Panc1 (cell line): ENCODE data around the gene PCDHGA1. TPM values are rescaled to one million over a fixed set of nuclear protein-coding genes. Genes with fewer than 3 reads are reported as not detected.
A peak's percentile ranks its signal among the peaks of the same experiment; 100 is the strongest.

ENCODE experiments used
- ATAC-seq: fragments of 200-7000 bp; cut with Tn5 transposase; 2 replicates; pipeline ENCODE4 v1.9.1; 2020; ENCODE audit warnings: mild to moderate bottlenecking, moderate library complexity
- BruUV-seq: library from RNA; stranded (reverse); fragments of 400-500 nt; replicated peaks from 2 replicates; lab custom pipeline; 2021; lab: Mats Ljungman, UMichigan
- CTCF ChIA-PET: fragments of 300-600 bp; sonication (Branson Sonifier 250); formaldehyde crosslinking; loops from one replicate; lab custom pipeline; 2022; ENCODE audit warnings: antibody characterized with exemption; lab: Charles Lee
- POLR2A ChIA-PET: fragments of 300-600 bp; sonication (Branson Sonifier 250); formaldehyde crosslinking; loops from one replicate; lab custom pipeline; 2022; ENCODE audit warnings: antibody characterized with exemption; lab: Charles Lee
- DNase-seq: peaks from one replicate; pipeline ENCODE4 v3.0.0-alpha.2; 2010; ENCODE audit warnings: low read depth, low spot score
- H3K27ac ChIP-seq: 2 replicates; pipeline ENCODE4 v1.5.1; 2011; ENCODE audit warnings: mild to moderate bottlenecking, low read length, inconsistent platforms
- H3K27me3 ChIP-seq: fragments of 200-500 bp; sonication (Bioruptor generic); 2 replicates; pipeline ENCODE4 v1.6.0; 2014; ENCODE audit warnings: low read length, inconsistent platforms; ENCODE audit not compliant: control insufficient read depth, insufficient read depth
- H3K36me3 ChIP-seq: fragments of 200-500 bp; sonication (Bioruptor generic); 2 replicates; pipeline ENCODE4 v1.5.1; 2014; ENCODE audit warnings: inconsistent platforms, mild to moderate bottlenecking, low read length, moderate library complexity; ENCODE audit not compliant: control insufficient read depth, insufficient read depth
- H3K4me1 ChIP-seq: 2 replicates; pipeline ENCODE4 v1.5.1; 2011; ENCODE audit warnings: inconsistent platforms, mild to moderate bottlenecking, low read length, moderate library complexity; ENCODE audit not compliant: control insufficient read depth, insufficient read depth
- H3K4me3 ChIP-seq, 2 experiments: 2 replicates each; pipeline ENCODE4 v1.5.1; 2011 to 2012; ENCODE audit warnings: low read depth in 2 of 2, low read length in 2 of 2, mild to moderate bottlenecking in 2 of 2, inconsistent platforms in 1 of 2, moderate library complexity in 1 of 2
- H3K9me3 ChIP-seq: fragments of 200-500 bp; sonication (Bioruptor generic); 2 replicates; pipeline ENCODE4 v1.5.1; 2014; ENCODE audit warnings: low read depth, mild to moderate bottlenecking, inconsistent platforms, low read length, moderate library complexity; ENCODE audit not compliant: control insufficient read depth, insufficient read depth
- CTCF ChIP-seq: fragments of 450-650 bp; IDR thresholded peaks from 2 replicates; pipeline ENCODE4 v1.5.1; 2017; ENCODE audit warnings: mild to moderate bottlenecking
- POLR2AphosphoS5 ChIP-seq: IDR thresholded peaks from 2 replicates; pipeline ENCODE4 v1.6.1; 2012; ENCODE audit warnings: mild to moderate bottlenecking, low read depth, low read length, moderate library complexity
- REST ChIP-seq, 2 experiments: IDR thresholded peaks; 2 replicates each; pipeline ENCODE4 v1.6.1; 2011 to 2012; ENCODE audit warnings: low read depth in 2 of 2, control low read depth in 1 of 2, low read length in 1 of 2, mild to moderate bottlenecking in 1 of 2, moderate library complexity in 1 of 2; ENCODE audit not compliant: insufficient read depth in 1 of 2
- SIN3A ChIP-seq: IDR thresholded peaks from 2 replicates; pipeline ENCODE4 v1.6.1; 2012; ENCODE audit warnings: low read depth, mild to moderate bottlenecking, low read length, moderate library complexity, borderline replicate concordance; ENCODE audit not compliant: insufficient read depth
- TCF7L2 ChIP-seq: IDR thresholded peaks from 2 replicates; pipeline ENCODE4 v1.6.1; 2011; ENCODE audit warnings: mild to moderate bottlenecking, low read depth, low read length, inconsistent platforms
- in situ Hi-C: cut with HindIII; loops from 2 replicates; pipeline ENCODE4 v1.10.0; 2016; ENCODE audit warnings: low sequenced_read_pairs, low pct_unique_long_range_greater_than_20kb
- intact Hi-C: fragments of 100-400 bp; cut with micrococcal nuclease; formaldehyde crosslinking; loops from one replicate; pipeline ENCODE4 v1.10.0; 2022; ENCODE audit not compliant: unreplicated experiment
- total RNA-seq: library from RNA; stranded (reverse); gene quantifications from one replicate; pipeline ENCODE4 v1.2.1, GENCODE V29; 2021; ENCODE audit not compliant: unreplicated experiment

The PCDHGA1 gene
- total RNA-seq, 1 experiment from 2014 or later: 0.92 TPM

- in situ Hi-C loops (no loop called here), intact Hi-C loops (no loop called here)
- ChIA-PET CTCF (interaction anchor here (1.1 to 1.5 kb wide), 2 partner anchors 10 to 97 kb away, joined by 4 to 5 read pairs; partner anchors contain the start of gene PCDHGB7), POLR2A (no interaction called here)
- no TSS peak for BruUV-seq
- peak; percentile 17 for ATAC-seq
- no peaks in the 10 kb centered on the region for H3K9me3 ChIP-seq
- H3K36me3 ChIP-seq: no peaks in the 10 kb centered on the region; the same call in none of the 2 replicates
- H3K4me3 ChIP-seq: no peak overlapping the region
- no peak for DNase-seq
- H3K27ac ChIP-seq: peak overlapping the region; percentile 79
- no peaks in the 10 kb centered on the region for H3K27me3 ChIP-seq
- no peak for TF ChIP-seq POLR2AphosphoS5
- TF ChIP-seq SIN3A: no peak
- TF ChIP-seq REST (IDR thresholded peaks at IDR 0.05; ENCODE audit: insufficient read depth in 1 of 2, low read depth in 2 of 2, low read length in 1 of 2): no peak
- no peak for TF ChIP-seq TCF7L2
- no peak for TF ChIP-seq CTCF
- H3K4me1 ChIP-seq: peaks cover 34% of the 10 kb centered on the region
Measured at GRCh38 chr5:141514330-141515133, 184.2 kb downstream of the PCDHGA1 start.

- no peaks in the 10 kb centered on the region; the same call in 1 of the 2 replicates for H3K9me3 ChIP-seq
- H3K27ac ChIP-seq: peak overlapping the region; percentile 79
- POLR2A ChIA-PET: no interaction called here
- CTCF ChIA-PET: interaction anchor here (1.1 kb wide), 1 partner anchor 97 kb away, joined by 4 read pairs; the partner anchor contains the start of gene PCDHGB7
- TF ChIP-seq SIN3A: no peak
- TF ChIP-seq REST (IDR thresholded peaks at IDR 0.05; ENCODE audit: insufficient read depth in 1 of 2, low read depth in 2 of 2, low read length in 1 of 2): no peak
- TF ChIP-seq TCF7L2: no peak
- TF ChIP-seq POLR2AphosphoS5: no peak
- no peak for TF ChIP-seq CTCF
- peaks cover 3% of the 10 kb centered on the region for H3K36me3 ChIP-seq
- DNase-seq (no peak), ATAC-seq (no peak)
- no peaks in the 10 kb centered on the region for H3K27me3 ChIP-seq
- in situ Hi-C loops (no loop called here), intact Hi-C loops (no loop called here)
- no peak overlapping the region for H3K4me3 ChIP-seq
- H3K4me1 ChIP-seq: peaks cover 34% of the 10 kb centered on the region
- TSS peak; percentile 84 for BruUV-seq
Measured at GRCh38 chr5:141515141-141515540, 184.8 kb downstream of the PCDHGA1 start.
